CD8-positive, alpha-beta memory T cell (primary cell): ENCODE data around the gene PAF1. TPM values are rescaled to one million over a fixed set of nuclear protein-coding genes. Genes with fewer than 3 reads are reported as not detected.
A peak's percentile ranks its signal among the peaks of the same experiment; 100 is the strongest.

Source experiments
- CTCF ChIA-PET: fragments of 350-600 bp; sonication (Branson Sonifier 250); formaldehyde crosslinking; loops from one replicate; lab custom pipeline; 2021; ENCODE audit warnings: antibody characterized with exemption; lab: Charles Lee
- POLR2A ChIA-PET: fragments of 350-600 bp; sonication (Branson Sonifier 250); formaldehyde crosslinking; loops from one replicate; lab custom pipeline; 2021; ENCODE audit warnings: antibody characterized with exemption; lab: Charles Lee
- DNase-seq, 5 donors: peaks; one replicate each; pipeline versions ENCODE4 v3.0.0 to v3.0.0-alpha.2; 2020 to 2022; ENCODE audit warnings: mixed read lengths in 1 of 5
- H3K27ac ChIP-seq: one replicate; pipeline ENCODE4 v1.7.0; 2013; ENCODE audit warnings: low read depth, mild to moderate bottlenecking, low read length, moderate library complexity
- H3K27me3 ChIP-seq: 2 replicates; pipeline ENCODE4 v1.7.0; 2013; ENCODE audit warnings: low read length, mild to moderate bottlenecking; ENCODE audit not compliant: insufficient read depth, poor library complexity, severe bottlenecking
- H3K36me3 ChIP-seq: 2 replicates; pipeline ENCODE4 v1.7.0; 2013; ENCODE audit warnings: mild to moderate bottlenecking, low read length, moderate library complexity; ENCODE audit not compliant: insufficient read depth
- H3K4me1 ChIP-seq: 2 replicates; pipeline ENCODE4 v1.7.0; 2013; ENCODE audit warnings: mild to moderate bottlenecking, low read length, moderate library complexity; ENCODE audit not compliant: insufficient read depth
- H3K4me3 ChIP-seq: 2 replicates; pipeline ENCODE4 v1.7.0; 2013; ENCODE audit warnings: mild to moderate bottlenecking, low read length
- H3K9me3 ChIP-seq: 2 replicates; pipeline ENCODE4 v1.7.0; 2013; ENCODE audit warnings: mild to moderate bottlenecking, low read length
- H3K27ac Mint-ChIP-seq, 8 donors: one replicate each; pipeline ENCODE4 v1.8.0; 2020 to 2021; ENCODE audit warnings: mixed read lengths in 8 of 8, mild to moderate bottlenecking in 6 of 8, inconsistent platforms in 3 of 8, moderate library complexity in 3 of 8
- H3K27me3 Mint-ChIP-seq, 2 donors: one replicate each; pipeline ENCODE4 v1.8.0; 2020 to 2021; ENCODE audit warnings: mixed read lengths in 2 of 2, mild to moderate bottlenecking in 1 of 2, moderate library complexity in 1 of 2
- H3K36me3 Mint-ChIP-seq, 3 donors: one replicate each; pipeline ENCODE4 v1.8.0; 2020 to 2021; ENCODE audit warnings: mixed read lengths in 3 of 3, inconsistent platforms in 1 of 3, mild to moderate bottlenecking in 1 of 3
- H3K4me1 Mint-ChIP-seq, 3 donors: one replicate each; pipeline ENCODE4 v1.8.0; 2020 to 2021; ENCODE audit warnings: mixed read lengths in 3 of 3, inconsistent platforms in 1 of 3, mild to moderate bottlenecking in 1 of 3
- H3K4me3 Mint-ChIP-seq, 7 donors: one replicate each; pipeline ENCODE4 v1.8.0; 2020 to 2021; ENCODE audit warnings: mixed read lengths in 7 of 7, mild to moderate bottlenecking in 6 of 7, moderate library complexity in 4 of 7, inconsistent platforms in 2 of 7
- H3K9me3 Mint-ChIP-seq, 5 donors: one replicate each; pipeline ENCODE4 v1.8.0; 2020 to 2022; ENCODE audit warnings: mixed read lengths in 5 of 5, mild to moderate bottlenecking in 3 of 5, moderate library complexity in 2 of 5, inconsistent platforms in 1 of 5
- polyA plus RNA-seq: library from polyadenylated mRNA; unstranded; fragments of 300-500 nt; fragmentation: Illumina TruSeq; gene quantifications from one replicate; pipeline ENCODE4 v1.2.3, GENCODE V29; 2021
- total RNA-seq, 2 experiments: library from RNA; stranded (reverse); gene quantifications; one replicate each; pipeline ENCODE4 v1.2.3, GENCODE V29; 2021

The PAF1 gene
- total and polyA plus RNA-seq, 3 experiments from 2014 or later = 44.6 to 50.2 (median 46.9) TPM

- Histone ChIP-seq H3K9me3 (no peaks in the 10 kb centered on the region), H3K27me3 (no peaks in the 10 kb centered on the region), H3K36me3 (peaks cover 14% of the 10 kb centered on the region), H3K4me3 (peak overlapping the region; percentile 86), H3K27ac (peak overlapping the region; percentile 97), H3K4me1 (peaks cover 29% of the 10 kb centered on the region)
- Mint-ChIP-seq H3K27me3 (peaks cover 0 to 38% of the 10 kb centered on the region in 2 donors), H3K9me3 (peaks cover 0 to 21% (median 10%) of the 10 kb centered on the region in 5 donors), H3K27ac (peak overlapping the region; percentile 96 to 100 (median 98)), H3K36me3 (peaks cover 13 to 56% (median 15%) of the 10 kb centered on the region in 3 donors), H3K4me3 (peak overlapping the region; percentile 89 to 96 (median 92)), H3K4me1 (peaks cover 40 to 52% (median 48%) of the 10 kb centered on the region in 3 donors)
- peak in 1 of 5 donors; percentile 60 for DNase-seq
- ChIA-PET CTCF (interaction anchor here (0.7 to 2.3 kb wide), 14 partner anchors 11 to 289 kb away, joined by 3 to 207 read pairs (median 6); partner anchors contain the start of genes EID2B, GMFG, MED29 and PAF1), POLR2A (interaction anchor here (0.6 to 2.3 kb wide), 9 partner anchors 8 to 121 kb away, joined by 3 to 48 read pairs (median 7); partner anchors contain the start of genes EID2B, GMFG, MED29 and PAF1)
These were observed 20.4 kb upstream of the PAF1 start for GRCh38 chr19:39411081-39411831.

GRCh38 chr19:39410831-39411080 lies 19.9 kb upstream of the PAF1 start:
- Mint-ChIP-seq H3K36me3 (peaks cover 13 to 57% (median 15%) of the 10 kb centered on the region in 3 donors), H3K4me1 (peaks cover 45 to 57% (median 50%) of the 10 kb centered on the region in 3 donors), H3K9me3 (peaks cover 0 to 21% (median 10%) of the 10 kb centered on the region in 5 donors), H3K27me3 (peaks cover 0 to 38% of the 10 kb centered on the region in 2 donors), H3K27ac (peak overlapping the region; percentile 96 to 100 (median 98)), H3K4me3 (peak overlapping the region; percentile 89 to 96 (median 92))
- no peak for DNase-seq
- H3K4me1 ChIP-seq = peaks cover 34% of the 10 kb centered on the region
- no peaks in the 10 kb centered on the region for H3K9me3 ChIP-seq
- CTCF ChIA-PET = interaction anchor here (1.4 to 2.3 kb wide), 5 partner anchors 11 to 288 kb away, joined by 5 to 207 read pairs (median 10); partner anchors contain the start of genes GMFG, MED29 and PAF1
- peak overlapping the region; percentile 97 for H3K27ac ChIP-seq
- H3K36me3 ChIP-seq = peaks cover 14% of the 10 kb centered on the region
- peak overlapping the region; percentile 86 for H3K4me3 ChIP-seq
- POLR2A ChIA-PET = interaction anchor here (1.4 to 2.3 kb wide), 6 partner anchors 10 to 122 kb away, joined by 3 to 48 read pairs (median 18); partner anchors contain the start of genes EID2B, MED29, PAF1 and RPS16
- no peaks in the 10 kb centered on the region for H3K27me3 ChIP-seq

- Histone ChIP-seq H3K4me1 (peaks cover 39% of the 10 kb centered on the region), H3K36me3 (peaks cover 14% of the 10 kb centered on the region), H3K9me3 (no peaks in the 10 kb centered on the region), H3K27ac (peak overlapping the region; percentile 97), H3K27me3 (no peaks in the 10 kb centered on the region), H3K4me3 (peak overlapping the region; percentile 86)
- Mint-ChIP-seq H3K4me1 (peaks cover 47 to 60% (median 55%) of the 10 kb centered on the region in 3 donors), H3K27ac (peak overlapping the region; percentile 96 to 100 (median 98)), H3K27me3 (peaks cover 0 to 40% of the 10 kb centered on the region in 2 donors), H3K4me3 (peak overlapping the region; percentile 89 to 96 (median 92)), H3K36me3 (peaks cover 13 to 57% (median 15%) of the 10 kb centered on the region in 3 donors), H3K9me3 (peaks cover 0 to 21% (median 10%) of the 10 kb centered on the region in 5 donors)
- ChIA-PET POLR2A (interaction anchor here (1.9 kb wide), 1 partner anchor 9 kb away, joined by 17 read pairs; no protein-coding TSS in a partner anchor), CTCF (no interaction called here)
- DNase-seq = peak in 4 of 5 donors; percentile 67 to 85 (median 80)
These were observed 19.3 kb upstream of the PAF1 start for GRCh38 chr19:39410017-39410830.

GRCh38 chr19:39409208-39410016 lies 18.5 kb upstream of the PAF1 start:
- peaks cover 45% of the 10 kb centered on the region for H3K4me1 ChIP-seq
- no peaks in the 10 kb centered on the region for H3K9me3 ChIP-seq
- Mint-ChIP-seq H3K4me3 (peak overlapping the region; percentile 89 to 96 (median 92)), H3K27ac (peak overlapping the region; percentile 96 to 100 (median 99)), H3K36me3 (peaks cover 13 to 53% (median 13%) of the 10 kb centered on the region in 3 donors), H3K27me3 (peaks cover 0 to 40% of the 10 kb centered on the region in 2 donors), H3K4me1 (peaks cover 47 to 58% (median 57%) of the 10 kb centered on the region in 3 donors), H3K9me3 (peaks cover 0 to 21% (median 10%) of the 10 kb centered on the region in 5 donors)
- DNase-seq = peak; percentile 77 to 90 (median 85)
- ChIA-PET CTCF (interaction anchor here (4.2 kb wide), 1 partner anchor 12 kb away, joined by 70 read pairs; no protein-coding TSS in a partner anchor), POLR2A (interaction anchor here (1.9 to 4.3 kb wide), 4 partner anchors 9 to 26 kb away, joined by 17 to 96 read pairs (median 22); partner anchors contain the start of genes MED29, PAF1 and RPS16)
- H3K4me3 ChIP-seq = peak overlapping the region; percentile 86
- no peaks in the 10 kb centered on the region for H3K27me3 ChIP-seq
- H3K27ac ChIP-seq = peak overlapping the region; percentile 97
- H3K36me3 ChIP-seq = peaks cover 14% of the 10 kb centered on the region

- ChIA-PET CTCF (interaction anchor here (1.3 to 4.2 kb wide), 4 partner anchors 11 to 286 kb away, joined by 4 to 70 read pairs (median 6); partner anchors contain the start of genes MED29 and PAF1), POLR2A (interaction anchor here (0.7 to 4.3 kb wide), 7 partner anchors 8 to 66 kb away, joined by 3 to 96 read pairs (median 17); partner anchors contain the start of genes MED29, PAF1, RPS16 and SAMD4B)
- DNase-seq = peak in 4 of 5 donors; percentile 47 to 59 (median 54)
- H3K36me3 Mint-ChIP-seq = peaks cover 13 to 47% (median 13%) of the 10 kb centered on the region in 3 donors
- peaks cover 0 to 40% of the 10 kb centered on the region in 2 donors for H3K27me3 Mint-ChIP-seq
- peaks cover 44 to 57% (median 54%) of the 10 kb centered on the region in 3 donors for H3K4me1 Mint-ChIP-seq
- Histone ChIP-seq H3K4me3 (peak overlapping the region; percentile 83), H3K27ac (peak overlapping the region; percentile 97), H3K27me3 (no peaks in the 10 kb centered on the region), H3K36me3 (peaks cover 14% of the 10 kb centered on the region), H3K9me3 (no peaks in the 10 kb centered on the region), H3K4me1 (peaks cover 42% of the 10 kb centered on the region)
- H3K27ac Mint-ChIP-seq = peak overlapping the region; percentile 95 to 100 (median 99)
- H3K9me3 Mint-ChIP-seq = peaks cover 0 to 21% (median 10%) of the 10 kb centered on the region in 5 donors
- peak overlapping the region; percentile 89 to 96 (median 92) for H3K4me3 Mint-ChIP-seq
These were observed 17.7 kb upstream of the PAF1 start for GRCh38 chr19:39408392-39409207.

DNA sequence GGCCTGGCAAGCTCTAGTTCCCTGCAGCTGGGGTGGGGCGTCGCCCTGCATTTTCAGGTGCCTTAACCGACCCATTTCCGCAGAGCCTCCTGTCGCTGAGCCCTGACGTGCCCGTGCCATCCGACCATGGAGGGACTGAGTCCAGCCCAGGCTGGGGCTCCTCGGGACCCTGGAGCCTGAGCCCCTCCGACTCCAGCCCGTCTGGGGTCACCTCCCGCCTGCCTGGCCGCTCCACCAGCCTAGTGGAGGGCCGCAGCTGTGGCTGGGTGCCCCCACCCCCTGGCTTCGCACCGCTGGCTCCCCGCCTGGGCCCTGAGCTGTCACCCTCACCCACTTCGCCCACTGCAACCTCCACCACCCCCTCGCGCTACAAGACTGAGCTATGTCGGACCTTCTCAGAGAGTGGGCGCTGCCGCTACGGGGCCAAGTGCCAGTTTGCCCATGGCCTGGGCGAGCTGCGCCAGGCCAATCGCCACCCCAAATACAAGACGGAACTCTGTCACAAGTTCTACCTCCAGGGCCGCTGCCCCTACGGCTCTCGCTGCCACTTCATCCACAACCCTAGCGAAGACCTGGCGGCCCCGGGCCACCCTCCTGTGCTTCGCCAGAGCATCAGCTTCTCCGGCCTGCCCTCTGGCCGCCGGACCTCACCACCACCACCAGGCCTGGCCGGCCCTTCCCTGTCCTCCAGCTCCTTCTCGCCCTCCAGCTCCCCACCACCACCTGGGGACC lies 16.9 kb upstream of the PAF1 start:
- Histone ChIP-seq H3K36me3 (peaks cover 14% of the 10 kb centered on the region), H3K27me3 (no peaks in the 10 kb centered on the region), H3K4me1 (peaks cover 50% of the 10 kb centered on the region), H3K4me3 (peak overlapping the region; percentile 83), H3K27ac (peak overlapping the region; percentile 97), H3K9me3 (no peaks in the 10 kb centered on the region)
- ChIA-PET CTCF (interaction anchor here (0.6 to 4.2 kb wide), 5 partner anchors 11 to 285 kb away, joined by 3 to 70 read pairs (median 4); partner anchors contain the start of genes MED29 and PAF1), POLR2A (interaction anchor here (0.5 to 4.3 kb wide), 8 partner anchors 7 to 66 kb away, joined by 3 to 96 read pairs (median 11); partner anchors contain the start of genes MED29, PAF1, RPS16 and SAMD4B)
- peak; percentile 55 to 91 (median 79) for DNase-seq
- peaks cover 0 to 40% of the 10 kb centered on the region in 2 donors for H3K27me3 Mint-ChIP-seq
- peak overlapping the region; percentile 95 to 100 (median 99) for H3K27ac Mint-ChIP-seq
- H3K9me3 Mint-ChIP-seq = peaks cover 0 to 21% (median 10%) of the 10 kb centered on the region in 5 donors
- peaks cover 45 to 62% (median 54%) of the 10 kb centered on the region in 3 donors for H3K4me1 Mint-ChIP-seq
- H3K4me3 Mint-ChIP-seq = peak overlapping the region; percentile 89 to 96 (median 92)
- peaks cover 13 to 47% (median 13%) of the 10 kb centered on the region in 3 donors for H3K36me3 Mint-ChIP-seq
